Measurements from ENCODE around the gene USP47. TPM values are rescaled to one million over a fixed set of nuclear protein-coding genes. Genes with fewer than 3 reads are reported as not detected.
A peak's percentile ranks its signal among the peaks of the same experiment; 100 is the strongest.

Gene USP47
- total and polyA plus RNA-seq, 12 donors, result 36.9 to 107 (median 43.0) TPM

- intact Hi-C loops (cut with DNase I), result no loop called here
- H3K4me3 ChIP-seq, result no peak overlapping the region
- no peaks in the 10 kb centered on the region for H3K36me3 ChIP-seq (replicated peaks in 1 of 2)
- H3K9me3 ChIP-seq (replicated peaks in 1 of 3), result no peaks in the 10 kb centered on the region
- no peak for TF ChIP-seq CTCF (IDR thresholded peaks at IDR 0.05)
- TF ChIP-seq POLR2A (IDR thresholded peaks at IDR 0.05), result no peak
- no peaks in the 10 kb centered on the region for H3K27me3 ChIP-seq
- H3K4me1 ChIP-seq (replicated peaks in 1 of 2), result peaks cover 30 to 60% of the 10 kb centered on the region in 2 donors
- H3K27ac ChIP-seq, result peak overlapping the region in 3 of 5 donors; percentile 30 to 89 (median 80)
- 42 to 59% (median 51%) methylated on average over 9 to 10 of the region's 10 CpGs for WGBS, 4 donors
- peak in 6 of 7 donors; percentile 38 to 80 (median 56) for DNase-seq
These were observed 135.6 kb downstream of the USP47 start for GRCh38 chr11:11977206-11977938.

GRCh38 chr11:11978098-11978637 is 136.4 kb downstream of the USP47 start:
- intact Hi-C loops (cut with DNase I), result no loop called here
- Histone ChIP-seq H3K27ac (peak overlapping the region in 2 of 5 donors; percentile 80 to 89), H3K4me1 (replicated peaks in 1 of 2) (peaks cover 23 to 55% of the 10 kb centered on the region in 2 donors), H3K4me3 (no peak overlapping the region), H3K27me3 (no peaks in the 10 kb centered on the region), H3K9me3 (replicated peaks in 1 of 3) (no peaks in the 10 kb centered on the region), H3K36me3 (replicated peaks in 1 of 2) (no peaks in the 10 kb centered on the region)
- TF ChIP-seq CTCF (IDR thresholded peaks at IDR 0.05) (no peak), POLR2A (IDR thresholded peaks at IDR 0.05) (no peak)
- DNase-seq, result peak in 1 of 7 donors; percentile 34
- 77 to 94% (median 86%) methylated on average over 4 of the region's 4 CpGs for WGBS, 4 donors

DNA sequence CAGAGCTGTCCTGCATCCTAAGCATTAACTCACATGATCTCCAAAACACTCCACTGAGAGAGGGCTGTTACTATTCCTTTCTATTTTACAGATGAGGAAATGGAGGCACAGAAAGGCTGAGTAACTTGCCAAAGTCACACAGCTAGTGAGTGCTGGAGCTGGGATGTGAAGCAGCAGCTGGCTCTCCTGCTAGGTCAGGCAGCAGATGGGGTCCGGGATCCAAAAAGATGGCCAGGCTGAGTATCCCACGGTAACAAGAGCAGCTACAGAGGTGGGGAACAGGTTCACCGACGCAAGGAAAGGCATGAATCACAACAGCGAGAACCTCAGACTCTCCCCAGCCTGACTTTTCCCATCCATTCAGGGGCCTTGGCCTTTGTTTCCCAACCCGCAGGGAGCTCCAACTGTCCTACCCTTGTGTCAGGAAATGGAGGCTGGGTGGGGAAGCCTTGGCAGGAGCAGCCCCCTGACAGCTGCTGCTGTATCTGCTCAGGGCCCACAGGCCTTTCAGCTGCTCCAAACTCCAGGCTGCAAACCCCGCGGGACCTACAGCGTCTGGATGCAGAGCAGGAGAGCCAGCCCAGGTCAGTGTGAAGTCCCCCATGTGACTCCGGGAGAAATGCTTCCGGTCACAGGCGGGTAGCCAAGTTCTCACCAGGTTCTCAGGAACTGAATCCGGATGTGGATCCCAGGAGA is 137.2 kb downstream of the USP47 start:
- TF ChIP-seq POLR2A (IDR thresholded peaks at IDR 0.05), result no peak
- TF ChIP-seq CTCF (IDR thresholded peaks at IDR 0.05), result no peak
- H3K27me3 ChIP-seq, result no peaks in the 10 kb centered on the region
- peak overlapping the region in 3 of 5 donors; percentile 18 to 89 (median 80) for H3K27ac ChIP-seq
- peak in 6 of 7 donors; percentile 24 to 89 (median 56) for DNase-seq
- H3K9me3 ChIP-seq (replicated peaks in 1 of 3), result no peaks in the 10 kb centered on the region
- peaks cover 17 to 47% of the 10 kb centered on the region in 2 donors for H3K4me1 ChIP-seq (replicated peaks in 1 of 2)
- WGBS, 4 donors, result 52 to 66% (median 52%) methylated on average over 6 to 13 of the region's 13 CpGs
- no peaks in the 10 kb centered on the region for H3K36me3 ChIP-seq (replicated peaks in 1 of 2)
- no peak overlapping the region for H3K4me3 ChIP-seq
- intact Hi-C loops (cut with DNase I), result no loop called here

DNA sequence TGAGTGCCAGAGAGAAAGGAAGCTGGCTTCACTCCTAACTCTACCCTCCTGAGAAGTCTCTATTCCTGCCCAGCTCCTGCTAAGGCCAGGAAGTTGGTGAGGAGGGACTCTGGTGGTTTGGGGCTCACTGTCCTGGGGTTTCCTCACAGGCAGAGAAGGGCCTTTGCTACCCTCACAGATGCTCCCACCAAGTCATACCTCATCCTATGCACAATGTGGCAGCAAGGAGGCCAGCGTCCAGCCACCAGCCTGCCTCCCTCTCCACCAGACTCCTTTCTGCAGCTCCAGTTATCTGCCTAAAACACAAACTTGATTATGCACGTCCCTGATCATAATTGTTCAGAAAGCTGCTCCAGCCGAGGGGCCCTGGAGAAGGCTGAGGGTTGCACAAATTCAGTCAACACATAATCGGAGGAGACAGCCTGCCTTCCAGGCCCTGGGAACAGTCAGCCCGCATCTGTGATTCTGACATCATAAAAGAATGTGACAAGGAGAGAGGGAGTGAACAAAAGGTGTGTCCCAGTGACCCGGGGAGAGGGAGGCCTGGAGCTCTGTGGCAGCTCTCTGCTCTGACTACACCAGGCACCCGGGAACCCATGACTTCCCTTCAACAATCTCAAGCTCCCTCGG is 137.8 kb downstream of the USP47 start:
- no peaks in the 10 kb centered on the region for H3K9me3 ChIP-seq (replicated peaks in 1 of 3)
- 56 to 66% (median 65%) methylated on average over 8 of the region's 8 CpGs for WGBS, 4 donors
- H3K27ac ChIP-seq, result peak overlapping the region in 3 of 5 donors; percentile 26 to 89 (median 80)
- H3K4me3 ChIP-seq, result no peak overlapping the region
- peaks cover 16 to 40% of the 10 kb centered on the region in 2 donors for H3K4me1 ChIP-seq (replicated peaks in 1 of 2)
- no peaks in the 10 kb centered on the region for H3K36me3 ChIP-seq (replicated peaks in 1 of 2)
- DNase-seq, result peak in 2 of 7 donors; percentile 24 to 88
- intact Hi-C loops (cut with DNase I), result loop anchor here in 1 of 2 donors (10.0 kb wide), 1 partner anchor 55 kb away; no protein-coding TSS in a partner anchor
- no peaks in the 10 kb centered on the region for H3K27me3 ChIP-seq
- TF ChIP-seq CTCF (IDR thresholded peaks at IDR 0.05) (no peak), POLR2A (IDR thresholded peaks at IDR 0.05) (no peak)
